HG03095 (cell line): Measurements from ENCODE around the gene WNT8A.

Experiments used
- ATAC-seq: cut with Tn5 transposase; IDR thresholded peaks from one replicate; pipeline ENCODE4 v1.9.1; 2021; ENCODE audit warnings: moderate library complexity; ENCODE audit not compliant: unreplicated experiment

Gene WNT8A

GRCh38 chr5:138139781-138140090 lies 55.9 kb downstream of the WNT8A start:
- no peak for ATAC-seq

- no peak for ATAC-seq
These were observed 56.4 kb downstream of the WNT8A start for GRCh38 chr5:138140268-138140667.
